ENCODE results near the gene BOLL.

GRCh38 chr2:197759625-197760292 lies 25.4 kb downstream of the BOLL start:
- TF ChIP-seq CTCF (conservative IDR thresholded peaks at IDR 0.05) (no peak), EZH2 (IDR thresholded peaks at IDR 0.05; ENCODE audit: low read depth) (no peak)

Data from PC-9 (cell line).